Gastrocnemius medialis (tissue), 4 donors: ENCODE measurements around the gene CCDC63. TPM values are rescaled to one million over a fixed set of nuclear protein-coding genes. Genes with fewer than 3 reads are reported as not detected.

ENCODE experiments used
- ATAC-seq, 2 donors: fragments of 150-250 bp; one replicate each; pipeline ENCODE4 v1.9.1; 2016
- DNase-seq, 2 donors: peaks; one replicate each; pipeline ENCODE4 v3.0.0-alpha.2; 2019
- H3K27ac ChIP-seq, 4 donors: fragments of 200-600 bp; sonication (generic); 1 replicate in 1 of 4; 2 replicates in 3 of 4; pipeline ENCODE4 v1.5.1; 2016 to 2018; ENCODE audit warnings: mild to moderate bottlenecking in 2 of 4, moderate library complexity in 1 of 4
- H3K27me3 ChIP-seq, 3 donors: fragments of 200-600 bp; sonication (generic) in 2 of 3; 1 replicate in 1 of 3; 2 replicates in 2 of 3; pipeline versions ENCODE4 v1.5.1 to v1.6.0; 2016 to 2019; ENCODE audit warnings: mild to moderate bottlenecking in 1 of 3, moderate library complexity in 1 of 3
- H3K36me3 ChIP-seq, 2 donors: fragments of 200-600 bp; sonication (generic) in 1 of 2; one replicate each; pipeline ENCODE4 v1.5.1; 2017 to 2018
- H3K4me1 ChIP-seq, 2 donors: fragments of 200-600 bp; sonication (generic) in 1 of 2; one replicate each; pipeline ENCODE4 v1.5.1; 2016 to 2017; ENCODE audit warnings: mild to moderate bottlenecking in 2 of 2
- H3K4me3 ChIP-seq, 4 donors: fragments of 200-600 bp; sonication (generic) in 3 of 4; 1 replicate in 1 of 4; 2 replicates in 3 of 4; pipeline ENCODE4 v1.5.1; 2016 to 2019; ENCODE audit warnings: mild to moderate bottlenecking in 2 of 4
- H3K9me3 ChIP-seq, 3 donors: fragments of 200-600 bp; sonication (generic) in 2 of 3; 1 replicate in 1 of 3; 2 replicates in 2 of 3; pipeline ENCODE4 v1.5.1; 2016 to 2019
- POLR2A ChIP-seq, 2 donors: fragments of 450-650 bp; IDR thresholded peaks; one replicate each; pipeline ENCODE4 v1.6.1; 2017; ENCODE audit warnings: antibody characterized with exemption in 2 of 2, mild to moderate bottlenecking in 2 of 2, moderate library complexity in 2 of 2
- in situ Hi-C, 4 donors: fragments of 200-750 bp; cut with MboI; loops; one replicate each; pipeline versions ENCODE4 v1.15.0 to v1.8.0; 2017; ENCODE audit warnings: low sequenced_read_pairs in 4 of 4
- intact Hi-C: fragments of 100-400 bp; cut with DNase I; formaldehyde crosslinking; loops from one replicate; pipeline ENCODE4 v1.15.1; 2023; ENCODE audit warnings: low total_unique reads
- total RNA-seq, 4 donors: library from RNA; depleted of rRNA; stranded (reverse); fragments of >200 nt; gene quantifications; one replicate each; pipeline versions ENCODE4 v1.1.0 to v1.2.3, GENCODE V29; 2016
- TF ChIP-seq, protein P1 (sequence below), 5 experiments: fragments of 450-650 bp in 3 of 5; fragments of 200-600 bp in 2 of 5; sonication (generic) in 2 of 5; IDR thresholded peaks in 4 of 5; conservative IDR thresholded peaks in 1 of 5; 1 replicate in 4 of 5; 2 replicates in 1 of 5; pipeline ENCODE4 v1.5.1; 2016 to 2019; ENCODE audit warnings: antibody characterized with exemption in 5 of 5, mild to moderate bottlenecking in 3 of 5, moderate library complexity in 3 of 5

Gene CCDC63
- total RNA-seq, 4 donors from 2014 or later = not detected

DNA sequence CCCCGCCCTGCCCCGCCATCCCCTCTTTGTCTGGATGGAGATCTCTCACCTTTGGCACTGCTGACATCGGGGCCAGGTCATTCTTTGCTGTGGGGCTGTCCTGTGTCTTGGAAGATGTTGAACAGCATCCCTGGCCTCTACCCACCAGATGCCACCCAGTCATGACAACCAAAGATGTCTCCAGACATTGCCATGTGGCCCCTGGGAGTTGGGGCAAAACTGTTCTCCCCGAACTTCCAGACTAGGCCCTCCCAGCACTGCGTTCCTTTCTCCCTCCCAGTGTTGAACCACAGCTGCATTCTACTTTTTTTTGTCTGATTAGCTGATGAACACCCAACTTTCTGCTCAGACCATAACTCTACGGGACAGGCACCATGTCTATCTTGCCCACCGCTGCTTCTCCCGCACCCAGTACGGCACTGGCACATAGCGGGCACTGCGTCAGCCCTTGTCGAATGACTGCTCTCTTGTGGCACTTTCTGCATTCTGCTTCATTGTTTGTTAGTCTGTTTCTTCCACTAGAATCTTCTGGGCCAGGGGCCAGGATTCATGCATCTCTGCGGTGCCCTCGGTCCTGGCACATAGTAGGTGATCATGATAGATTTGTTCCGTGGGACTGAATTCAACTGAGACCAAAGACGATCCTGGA is 86.7 kb downstream of the CCDC63 start:
- no peaks in the 10 kb centered on the region for H3K27me3 ChIP-seq

DNA sequence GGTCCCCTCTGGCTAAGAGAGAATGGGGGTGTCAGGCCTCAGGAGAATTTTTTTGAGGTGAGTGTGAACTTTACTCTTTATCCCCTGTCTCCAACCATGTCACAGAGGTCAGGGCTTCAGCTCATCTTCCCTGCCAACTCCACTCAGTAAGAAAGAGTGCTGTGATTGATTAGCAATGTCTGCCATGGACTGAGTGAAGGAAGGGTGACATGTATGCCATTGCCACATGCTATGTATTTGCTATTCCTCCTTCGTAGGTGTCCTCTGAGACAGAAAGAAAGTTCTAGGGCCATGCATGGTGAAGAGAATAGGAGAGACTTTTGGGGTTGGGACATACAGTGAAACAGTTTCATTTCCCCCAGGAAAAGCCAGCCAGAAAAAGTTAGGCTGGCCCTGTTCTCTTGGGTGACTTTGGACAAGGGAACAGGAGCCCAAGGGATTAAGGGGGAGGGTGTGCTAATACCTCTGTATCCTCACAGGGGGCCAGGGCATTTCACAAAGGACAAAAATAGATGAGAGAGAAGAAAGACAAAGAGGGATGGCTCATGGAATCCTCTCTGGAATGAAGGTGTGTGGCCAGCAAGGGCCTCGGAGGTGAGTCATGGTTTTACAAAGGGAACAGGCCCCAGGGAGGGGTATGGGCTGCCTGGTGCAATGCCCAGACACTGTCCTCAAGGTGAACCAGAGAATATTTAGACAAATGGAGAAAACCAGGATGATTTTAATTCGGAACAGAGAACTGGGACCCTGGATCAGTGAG is 87.5 kb downstream of the CCDC63 start:
- intact Hi-C loops = loop anchor here (1.0 kb wide), 1 partner anchor 14 kb away; the partner anchor contains the start of gene MYL2
- H3K9me3 ChIP-seq = no peaks in the 10 kb centered on the region
- H3K27ac ChIP-seq = peak overlapping the region; percentile 63 to 82 (median 72)
- peak in 1 of 2 donors; percentile 84 for DNase-seq
- TF ChIP-seq, protein P1, sequence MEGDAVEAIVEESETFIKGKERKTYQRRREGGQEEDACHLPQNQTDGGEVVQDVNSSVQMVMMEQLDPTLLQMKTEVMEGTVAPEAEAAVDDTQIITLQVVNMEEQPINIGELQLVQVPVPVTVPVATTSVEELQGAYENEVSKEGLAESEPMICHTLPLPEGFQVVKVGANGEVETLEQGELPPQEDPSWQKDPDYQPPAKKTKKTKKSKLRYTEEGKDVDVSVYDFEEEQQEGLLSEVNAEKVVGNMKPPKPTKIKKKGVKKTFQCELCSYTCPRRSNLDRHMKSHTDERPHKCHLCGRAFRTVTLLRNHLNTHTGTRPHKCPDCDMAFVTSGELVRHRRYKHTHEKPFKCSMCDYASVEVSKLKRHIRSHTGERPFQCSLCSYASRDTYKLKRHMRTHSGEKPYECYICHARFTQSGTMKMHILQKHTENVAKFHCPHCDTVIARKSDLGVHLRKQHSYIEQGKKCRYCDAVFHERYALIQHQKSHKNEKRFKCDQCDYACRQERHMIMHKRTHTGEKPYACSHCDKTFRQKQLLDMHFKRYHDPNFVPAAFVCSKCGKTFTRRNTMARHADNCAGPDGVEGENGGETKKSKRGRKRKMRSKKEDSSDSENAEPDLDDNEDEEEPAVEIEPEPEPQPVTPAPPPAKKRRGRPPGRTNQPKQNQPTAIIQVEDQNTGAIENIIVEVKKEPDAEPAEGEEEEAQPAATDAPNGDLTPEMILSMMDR (IDR thresholded peaks at IDR 0.05 in 4 of 5, conservative IDR thresholded peaks at IDR 0.05 in 1 of 5) = no peak
- TF ChIP-seq POLR2A (IDR thresholded peaks at IDR 0.05) = no peak
- in situ Hi-C loops = loop anchor here in 3 of 4 donors (10.0 to 25.0 kb wide), 2 partner anchors 378 to 381 kb away; no protein-coding TSS in a partner anchor
- peak; percentile 49 to 75 for ATAC-seq
- no peaks in the 10 kb centered on the region for H3K36me3 ChIP-seq
- H3K27me3 ChIP-seq = no peaks in the 10 kb centered on the region
- H3K4me1 ChIP-seq = peaks cover 16 to 26% of the 10 kb centered on the region in 2 donors
- H3K4me3 ChIP-seq = no peak overlapping the region

More for the DNA sequence above, 86.7 kb downstream of the CCDC63 start:
- Histone ChIP-seq H3K27ac (peak overlapping the region; percentile 61 to 82 (median 72)), H3K4me3 (no peak overlapping the region), H3K4me1 (peaks cover 16 to 26% of the 10 kb centered on the region in 2 donors), H3K9me3 (no peaks in the 10 kb centered on the region), H3K36me3 (no peaks in the 10 kb centered on the region)
- DNase-seq (no peak), ATAC-seq (no peak)
- intact Hi-C loops = no loop called here
- TF ChIP-seq, protein P1 (IDR thresholded peaks at IDR 0.05 in 4 of 5, conservative IDR thresholded peaks at IDR 0.05 in 1 of 5) = no peak
- TF ChIP-seq POLR2A (IDR thresholded peaks at IDR 0.05) = no peak
- in situ Hi-C loops = loop anchor here in 3 of 4 donors (10.0 to 25.0 kb wide), 2 partner anchors 379 to 381 kb away; no protein-coding TSS in a partner anchor

DNA sequence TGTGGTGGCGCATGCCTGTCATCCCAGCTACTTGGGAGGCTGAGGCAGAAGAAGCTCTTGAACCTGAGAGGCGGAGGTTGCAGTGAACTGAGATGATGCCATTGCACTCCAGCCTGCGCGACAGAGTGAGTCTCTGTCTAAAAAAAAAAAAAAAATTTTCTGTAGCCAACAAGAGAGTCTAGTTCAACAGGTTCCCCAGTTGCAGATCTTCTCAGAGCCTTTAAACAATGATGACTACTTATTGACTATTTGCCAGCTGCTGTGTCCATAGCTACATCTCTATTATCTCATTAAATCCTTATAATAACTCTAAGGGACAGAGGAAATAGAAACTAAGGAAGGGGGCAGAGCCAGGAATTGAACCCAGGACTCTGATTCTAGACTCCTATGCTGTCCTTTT is 88.8 kb downstream of the CCDC63 start:
- H3K4me1 ChIP-seq = peaks cover 16 to 26% of the 10 kb centered on the region in 2 donors
- no peaks in the 10 kb centered on the region for H3K27me3 ChIP-seq
- DNase-seq (no peak), ATAC-seq (no peak)
- TF ChIP-seq, protein P1 (IDR thresholded peaks at IDR 0.05 in 4 of 5, conservative IDR thresholded peaks at IDR 0.05 in 1 of 5) = no peak
- TF ChIP-seq POLR2A (IDR thresholded peaks at IDR 0.05) = no peak
- no peaks in the 10 kb centered on the region for H3K9me3 ChIP-seq
- H3K4me3 ChIP-seq = no peak overlapping the region
- intact Hi-C loops = loop anchor here (5.0 kb wide), 1 partner anchor 377 kb away; no protein-coding TSS in a partner anchor
- H3K27ac ChIP-seq = peak overlapping the region; percentile 37 to 82 (median 64)
- in situ Hi-C loops = loop anchor here in 3 of 4 donors (10.0 to 25.0 kb wide), 2 partner anchors 377 to 379 kb away; no protein-coding TSS in a partner anchor
- H3K36me3 ChIP-seq = no peaks in the 10 kb centered on the region

DNA sequence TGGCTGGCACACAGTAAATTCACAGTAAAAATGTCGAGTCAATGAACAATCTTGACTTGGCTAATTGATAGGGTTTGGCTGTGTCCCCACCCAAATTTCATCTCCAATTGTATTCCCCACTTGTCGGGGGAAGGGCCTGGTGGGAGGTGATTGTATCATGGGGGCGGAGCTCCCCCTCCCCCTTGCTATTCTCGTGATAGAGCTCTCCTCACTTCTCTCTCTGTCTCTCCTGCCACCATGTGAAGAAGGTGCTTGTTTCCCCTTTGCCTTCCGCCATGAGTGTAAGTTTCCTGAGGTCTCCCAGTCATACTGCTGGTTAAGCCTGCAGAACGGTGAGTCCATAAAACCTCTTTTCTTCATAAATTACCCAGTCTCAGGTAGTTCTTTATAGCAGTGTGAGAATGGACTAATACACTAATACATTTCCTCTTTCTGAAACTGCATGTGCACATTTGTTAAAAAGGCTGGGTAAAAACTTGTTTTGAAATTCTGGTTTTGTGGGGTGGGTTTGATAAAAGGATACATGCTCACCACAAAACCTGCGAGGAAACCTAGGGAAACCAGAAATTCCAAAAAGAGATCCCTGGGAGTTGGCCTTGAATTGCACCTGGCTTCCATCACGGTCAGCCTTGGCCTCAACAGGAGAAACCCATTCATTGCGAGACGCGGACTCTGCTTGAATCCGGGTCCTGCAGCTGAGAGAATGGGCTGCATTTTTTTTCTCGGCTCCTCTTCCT is 89.7 kb downstream of the CCDC63 start:
- Histone ChIP-seq H3K4me1 (peaks cover 12 to 20% of the 10 kb centered on the region in 2 donors), H3K9me3 (no peaks in the 10 kb centered on the region), H3K36me3 (no peaks in the 10 kb centered on the region), H3K27me3 (no peaks in the 10 kb centered on the region), H3K27ac (peak overlapping the region; percentile 37 to 82 (median 64)), H3K4me3 (peak overlapping the region in 1 of 4 donors; percentile 33)
- intact Hi-C loops (loop anchor here (1.0 to 5.0 kb wide), 3 partner anchors 42 to 376 kb away; no protein-coding TSS in a partner anchor), in situ Hi-C loops (loop anchor here in 3 of 4 donors (10.0 to 25.0 kb wide), 2 partner anchors 376 to 378 kb away; no protein-coding TSS in a partner anchor)
- DNase-seq (peak in 1 of 2 donors; percentile 37), ATAC-seq (peak; percentile 7 to 15)
- TF ChIP-seq POLR2A (IDR thresholded peaks at IDR 0.05) = no peak
- TF ChIP-seq, protein P1 (IDR thresholded peaks at IDR 0.05 in 4 of 5, conservative IDR thresholded peaks at IDR 0.05 in 1 of 5) = no peak
